GM18502 (cell line): ENCODE results near the gene JMJD1C.
"Not testable (repeated sequence)": the region's sequence is repeated elsewhere in the genome, so short reads cannot be mapped to it uniquely, and the experiment has no call there.

Experiments used
- ATAC-seq: cut with Tn5 transposase; IDR thresholded peaks from one replicate; pipeline ENCODE4 v1.9.1; 2021; ENCODE audit warnings: mild to moderate bottlenecking; ENCODE audit not compliant: unreplicated experiment, poor library complexity

Gene JMJD1C

GRCh38 chr10:63369711-63370110 is 96.1 kb downstream of the JMJD1C start:
- ATAC-seq = no peak

GRCh38 chr10:63368365-63368764 is 97.4 kb downstream of the JMJD1C start:
- ATAC-seq = no peak

- no peak for ATAC-seq
Measured at GRCh38 chr10:63366933-63367332, 98.8 kb downstream of the JMJD1C start.

- ATAC-seq = no peak
Measured at GRCh38 chr10:63365976-63366765, 99.6 kb downstream of the JMJD1C start.

- no peak for ATAC-seq
Measured at GRCh38 chr10:63364918-63365317, 100.9 kb downstream of the JMJD1C start.

- ATAC-seq = no peak
Measured at GRCh38 chr10:63363951-63364350, 101.8 kb downstream of the JMJD1C start.

GRCh38 chr10:63355682-63356081 is 110.1 kb downstream of the JMJD1C start:
- ATAC-seq = no peak

GRCh38 chr10:63352976-63353375 is 112.8 kb downstream of the JMJD1C start:
- no peak for ATAC-seq

GRCh38 chr10:63348245-63348850 is 117.4 kb downstream of the JMJD1C start:
- no peak for ATAC-seq

- ATAC-seq = no peak
Measured at GRCh38 chr10:63346015-63346441, 119.7 kb downstream of the JMJD1C start.

GRCh38 chr10:63344269-63344668 is 121.5 kb downstream of the JMJD1C start:
- ATAC-seq = no peak

- no peak for ATAC-seq
Measured at GRCh38 chr10:63343476-63343875, 122.3 kb downstream of the JMJD1C start.

- not testable (repeated sequence) for ATAC-seq
Measured at GRCh38 chr10:63339640-63340039, 126.1 kb downstream of the JMJD1C start.

GRCh38 chr10:63337455-63338251 is 128.1 kb downstream of the JMJD1C start:
- ATAC-seq = no peak

- no peak for ATAC-seq
Measured at GRCh38 chr10:63331586-63331985, 134.2 kb downstream of the JMJD1C start.

GRCh38 chr10:63324495-63324854 is 141.3 kb downstream of the JMJD1C start:
- ATAC-seq = no peak

- ATAC-seq = no peak
Measured at GRCh38 chr10:63323701-63324494, 141.9 kb downstream of the JMJD1C start.

- ATAC-seq = no peak
Measured at GRCh38 chr10:63320683-63321082, 145.1 kb downstream of the JMJD1C start.

- ATAC-seq = no peak
Measured at GRCh38 chr10:63319231-63319630, 146.5 kb downstream of the JMJD1C start.

GRCh38 chr10:63318491-63318890 is 147.3 kb downstream of the JMJD1C start:
- no peak for ATAC-seq
